HG03175 (cell line): ENCODE measurements around the gene F3.
"Not testable (repeated sequence)": the region's sequence is repeated elsewhere in the genome, so short reads cannot be mapped to it uniquely, and the experiment has no call there.

Experiments
- ATAC-seq: cut with Tn5 transposase; IDR thresholded peaks from one replicate; pipeline ENCODE4 v1.9.1; 2021; ENCODE audit warnings: mild to moderate bottlenecking, moderate library complexity; ENCODE audit not compliant: unreplicated experiment

Gene F3

GRCh38 chr1:94541246-94542087 is at the start of gene F3:
Gene F3, minus strand, starts transcription at chr1:94541759. Its CDS starts 123 bp downstream, at chr1:94541636.
- ATAC-seq = peak; percentile 54

DNA sequence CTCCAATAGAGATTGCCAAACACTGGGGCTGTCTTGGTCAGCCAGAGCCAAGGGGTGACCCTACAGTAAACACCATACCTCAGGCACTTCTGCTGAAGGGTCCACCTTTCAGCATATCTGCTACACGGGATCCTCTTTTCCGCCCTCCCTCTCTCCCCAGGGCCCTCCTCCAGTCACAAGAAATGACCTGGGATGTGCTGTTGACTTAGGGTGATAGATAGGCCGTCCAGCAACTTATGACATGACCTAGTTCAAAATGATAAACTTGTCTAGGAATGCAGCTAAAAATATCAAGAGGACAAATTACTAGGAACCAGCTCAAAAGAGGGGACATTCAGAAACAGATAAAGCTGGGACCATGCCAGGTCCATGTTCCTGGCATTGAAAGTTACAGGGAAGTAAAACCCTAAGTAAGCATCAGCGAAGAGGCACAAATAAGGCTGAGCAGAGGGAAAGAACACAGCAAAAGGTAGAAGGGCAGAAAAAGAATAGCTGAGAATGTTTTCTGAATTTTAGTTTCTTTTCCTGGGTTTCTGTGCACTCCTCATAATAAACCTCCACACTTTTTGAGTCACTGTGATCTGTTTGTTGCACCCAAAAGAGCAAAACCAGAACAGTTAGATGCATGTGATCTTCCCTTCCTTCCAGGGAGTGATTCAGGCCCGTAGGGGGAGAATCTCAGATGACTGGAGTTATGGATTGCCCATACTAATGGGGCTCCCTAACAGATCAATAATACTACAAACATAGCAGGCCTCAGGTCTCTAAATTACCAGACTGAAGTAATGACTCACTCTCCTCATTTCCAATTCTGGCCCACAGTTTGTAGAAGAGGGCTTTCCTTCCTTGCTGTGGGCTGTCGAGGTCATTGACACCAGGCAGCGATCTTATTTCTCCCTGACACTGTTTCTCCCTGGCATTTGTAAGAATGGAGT is 48.9 kb upstream of the F3 start:
- no peak for ATAC-seq

GRCh38 chr1:94589728-94590127 is 48.2 kb upstream of the F3 start:
- ATAC-seq = no peak

DNA sequence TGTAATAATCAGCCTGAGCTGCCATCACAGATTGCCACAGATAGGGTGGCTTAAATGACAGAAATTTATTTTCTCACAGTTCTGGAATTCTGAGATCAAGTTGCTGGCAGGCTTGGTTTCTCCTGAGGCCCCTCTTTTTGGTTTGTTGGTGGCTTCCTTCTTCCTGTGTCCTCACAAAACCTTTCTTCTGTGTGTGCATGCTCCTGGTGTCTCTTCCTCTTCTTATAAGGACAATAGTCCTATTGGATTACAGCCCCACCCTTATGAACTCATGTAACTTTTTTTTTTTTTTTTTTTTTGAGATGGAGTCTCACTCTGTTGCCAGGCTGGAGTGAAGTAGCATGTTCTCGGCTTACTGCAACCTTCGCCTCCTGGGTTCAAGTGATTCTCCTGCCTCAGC is 41.0 kb upstream of the F3 start:
- no peak for ATAC-seq

DNA sequence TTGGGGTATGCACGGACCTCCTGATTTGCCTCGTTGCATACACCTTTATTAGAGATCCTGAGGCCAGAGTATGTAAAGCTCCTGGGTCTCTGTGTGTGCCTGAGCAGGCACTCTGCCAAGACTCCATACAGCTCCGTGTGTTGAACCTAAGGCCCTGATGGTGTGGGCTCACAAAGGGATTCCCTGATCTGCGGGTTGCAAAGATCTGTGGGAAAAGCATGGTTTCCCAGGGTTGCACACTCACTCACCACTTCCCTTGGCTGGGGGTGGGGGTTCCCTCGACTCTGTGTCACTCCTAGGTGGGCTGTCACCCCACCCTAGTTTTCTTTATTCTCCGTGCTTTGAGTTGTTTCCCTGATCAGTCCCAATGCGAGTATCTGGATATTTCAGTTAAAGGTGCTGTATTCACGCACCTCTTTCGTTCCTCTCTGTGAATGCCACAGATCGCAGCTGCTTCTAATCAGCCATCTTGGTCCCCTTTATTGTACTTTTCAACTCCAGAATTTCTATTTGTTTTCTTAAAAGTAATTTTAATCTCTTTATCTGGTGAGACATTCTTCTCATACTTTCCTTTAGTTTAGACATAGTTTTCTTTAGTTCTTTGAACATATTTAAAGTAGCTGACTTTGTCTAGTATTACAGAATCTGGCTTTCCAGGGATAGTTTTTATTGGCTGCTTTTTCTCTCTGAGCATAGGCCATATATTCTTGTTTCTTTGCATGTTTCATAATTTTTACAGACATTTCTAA is 39.0 kb upstream of the F3 start:
- ATAC-seq = no peak

DNA sequence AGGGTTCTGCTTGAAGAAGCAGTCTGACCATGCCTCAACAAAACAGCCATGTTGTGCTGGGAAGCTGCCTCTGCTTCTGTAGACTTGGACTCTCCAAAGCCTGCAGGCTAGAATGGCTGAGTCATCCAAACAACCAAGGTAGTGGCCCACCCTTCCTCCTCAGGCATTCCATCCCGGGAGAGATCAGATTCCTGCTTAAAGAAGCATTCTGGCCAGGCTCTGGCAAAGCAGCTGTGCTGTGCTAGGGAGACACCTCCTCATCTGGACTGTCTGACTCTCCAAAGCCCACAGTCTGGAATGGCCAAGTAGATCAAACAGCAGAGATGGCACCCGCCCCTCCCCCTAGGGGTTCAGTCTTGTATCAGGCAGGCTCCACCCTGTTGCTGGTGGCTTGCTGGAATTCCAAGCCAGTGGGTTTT is 38.3 kb upstream of the F3 start:
- no peak for ATAC-seq

GRCh38 chr1:94578856-94579255 is 37.3 kb upstream of the F3 start:
- no peak for ATAC-seq

DNA sequence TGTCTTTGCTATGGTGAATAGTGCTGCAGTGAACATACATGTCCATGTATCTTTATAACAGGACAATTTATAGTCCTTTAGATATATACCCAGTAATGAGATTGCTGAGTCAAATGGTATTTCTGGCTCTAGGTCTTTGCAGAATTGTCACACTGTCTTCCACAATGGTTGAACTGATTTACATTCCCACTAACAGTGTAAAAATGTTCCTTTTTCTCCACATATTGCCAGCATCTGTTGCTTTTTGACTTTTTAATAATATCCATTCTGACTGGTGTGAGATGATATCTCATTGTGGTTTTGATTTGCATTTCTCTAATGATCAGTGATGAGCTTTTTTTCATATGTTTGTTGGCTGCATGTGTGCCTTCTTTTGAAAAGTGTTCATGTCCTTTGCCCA is 32.4 kb upstream of the F3 start:
- ATAC-seq = not testable (repeated sequence)

GRCh38 chr1:94572780-94573179 is 31.2 kb upstream of the F3 start:
- no peak for ATAC-seq

DNA sequence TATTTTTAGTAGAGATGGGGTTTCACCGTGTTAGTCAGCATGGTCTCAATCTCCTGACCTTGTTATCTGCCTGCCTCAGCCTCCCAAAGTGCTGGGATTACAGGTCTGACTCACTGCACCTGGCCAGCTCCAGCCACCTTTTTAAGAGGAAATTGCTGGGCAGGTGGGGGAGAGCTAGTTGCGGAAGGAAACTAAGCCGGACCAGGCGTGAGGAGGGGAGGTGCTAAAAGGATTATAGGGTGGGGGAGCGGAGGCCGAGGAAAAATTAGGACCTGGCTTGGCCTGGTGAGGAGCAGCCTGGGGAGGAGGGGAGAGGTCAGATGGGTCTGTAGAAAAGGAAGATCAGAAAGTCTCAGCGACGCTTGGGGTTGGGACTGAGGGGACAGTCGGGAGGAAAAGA is 29.4 kb upstream of the F3 start:
- ATAC-seq = not testable (repeated sequence)

DNA sequence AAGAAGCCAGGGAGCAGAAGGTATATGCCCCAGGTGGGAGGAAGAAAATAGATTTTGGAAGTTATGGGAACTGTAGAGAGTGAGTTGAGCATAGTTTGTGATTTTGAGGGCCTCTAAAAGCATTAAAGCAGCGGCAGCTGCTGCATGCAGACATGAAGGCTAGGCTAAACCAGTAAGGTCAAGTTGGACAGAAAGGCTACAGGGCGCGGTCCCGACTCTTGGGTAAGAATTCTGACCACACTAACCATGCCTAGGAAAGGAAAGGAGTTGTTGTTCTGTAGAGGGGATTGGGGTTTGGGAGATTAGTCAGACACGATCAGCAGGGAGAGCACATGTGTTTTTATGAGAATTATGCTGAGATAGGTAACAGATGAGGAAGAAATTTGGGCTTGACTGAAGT is 27.2 kb upstream of the F3 start:
- not testable (repeated sequence) for ATAC-seq

GRCh38 chr1:94567975-94568607 is 26.5 kb upstream of the F3 start:
- not testable (repeated sequence) for ATAC-seq

- not testable (repeated sequence) for ATAC-seq
Observed at GRCh38 chr1:94566436-94566835, 24.9 kb upstream of the F3 start.

GRCh38 chr1:94565901-94566300 is 24.3 kb upstream of the F3 start:
- ATAC-seq = no peak

GRCh38 chr1:94562519-94563260 is 21.1 kb upstream of the F3 start:
- ATAC-seq = no peak

GRCh38 chr1:94560333-94560732 is 18.8 kb upstream of the F3 start:
- ATAC-seq = no peak

GRCh38 chr1:94559921-94560320 is 18.4 kb upstream of the F3 start:
- no peak for ATAC-seq

DNA sequence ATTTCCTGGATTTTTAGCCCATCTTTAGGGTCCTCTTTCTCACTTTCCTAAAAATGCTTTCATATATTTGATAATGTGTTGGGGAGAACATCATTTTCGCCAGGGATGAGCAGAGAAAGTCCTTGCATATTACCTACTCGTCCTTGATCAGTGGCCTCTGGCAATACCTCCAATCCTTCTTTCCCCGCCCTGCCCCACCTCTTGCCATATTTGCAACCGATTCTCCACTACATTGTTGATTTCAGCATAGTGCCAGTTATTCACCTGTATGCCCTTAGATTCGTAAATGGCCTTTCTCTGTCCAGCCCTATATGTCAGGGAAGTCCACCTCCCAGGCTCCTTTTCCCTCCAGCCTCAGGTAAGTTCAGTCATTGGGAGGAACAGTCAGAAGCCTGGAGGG is 13.5 kb upstream of the F3 start:
- ATAC-seq = no peak

- no peak for ATAC-seq
Observed at GRCh38 chr1:94554580-94554979, 13.0 kb upstream of the F3 start.

DNA sequence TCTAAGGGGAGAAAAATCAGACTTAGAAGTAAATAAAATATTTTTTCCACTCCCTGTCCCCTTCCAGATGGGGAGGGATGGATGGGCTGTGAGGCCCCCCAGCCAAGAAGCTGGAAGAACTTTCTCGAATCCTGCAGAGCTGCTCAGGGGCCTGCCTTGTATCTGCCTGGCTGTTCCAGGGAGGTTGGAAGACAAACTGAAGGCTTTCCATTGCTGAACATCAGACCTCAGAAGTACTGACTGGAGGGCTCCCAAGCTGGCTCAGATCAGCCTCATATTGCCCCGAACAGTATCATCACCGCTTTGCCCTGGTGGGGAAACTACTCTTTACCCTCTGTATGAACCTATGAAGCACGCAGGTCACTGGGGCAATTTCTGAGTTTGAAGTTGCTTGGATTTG is 12.4 kb upstream of the F3 start:
- no peak for ATAC-seq
